Retinal pigment epithelial cell (primary cell): Measurements from ENCODE around the gene TCFL5.

Source experiments
- DNase-seq: peaks from one replicate; pipeline ENCODE4 v3.0.0-alpha.2; 2010; ENCODE audit warnings: low read depth
- H3K4me3 ChIP-seq: 2 replicates; pipeline ENCODE4 v1.5.1; 2011; ENCODE audit warnings: mild to moderate bottlenecking, low read length, control low read depth, moderate library complexity
- TF ChIP-seq, protein P1 (sequence below): conservative IDR thresholded peaks from 2 replicates; pipeline ENCODE4 v1.5.1; 2011; ENCODE audit warnings: low read depth, low read length, control low read depth, inconsistent platforms

Gene TCFL5

DNA sequence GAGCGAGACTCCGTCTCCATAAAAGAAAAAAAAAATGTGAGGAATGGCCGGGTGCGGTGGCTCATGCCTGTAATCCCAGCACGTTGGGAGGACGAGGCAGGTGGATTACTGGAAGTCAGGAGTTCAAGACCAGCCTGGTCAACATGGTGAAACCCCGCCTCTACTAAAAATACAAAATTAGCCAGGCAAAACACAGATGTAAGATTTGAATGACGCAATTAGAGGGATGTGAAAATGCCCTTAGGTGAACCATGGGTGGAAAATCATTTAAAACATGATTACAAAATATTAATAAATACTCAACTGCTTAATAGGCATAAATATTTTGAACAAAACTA lies 23.9 kb downstream of the TCFL5 start:
- TF ChIP-seq, protein P1, sequence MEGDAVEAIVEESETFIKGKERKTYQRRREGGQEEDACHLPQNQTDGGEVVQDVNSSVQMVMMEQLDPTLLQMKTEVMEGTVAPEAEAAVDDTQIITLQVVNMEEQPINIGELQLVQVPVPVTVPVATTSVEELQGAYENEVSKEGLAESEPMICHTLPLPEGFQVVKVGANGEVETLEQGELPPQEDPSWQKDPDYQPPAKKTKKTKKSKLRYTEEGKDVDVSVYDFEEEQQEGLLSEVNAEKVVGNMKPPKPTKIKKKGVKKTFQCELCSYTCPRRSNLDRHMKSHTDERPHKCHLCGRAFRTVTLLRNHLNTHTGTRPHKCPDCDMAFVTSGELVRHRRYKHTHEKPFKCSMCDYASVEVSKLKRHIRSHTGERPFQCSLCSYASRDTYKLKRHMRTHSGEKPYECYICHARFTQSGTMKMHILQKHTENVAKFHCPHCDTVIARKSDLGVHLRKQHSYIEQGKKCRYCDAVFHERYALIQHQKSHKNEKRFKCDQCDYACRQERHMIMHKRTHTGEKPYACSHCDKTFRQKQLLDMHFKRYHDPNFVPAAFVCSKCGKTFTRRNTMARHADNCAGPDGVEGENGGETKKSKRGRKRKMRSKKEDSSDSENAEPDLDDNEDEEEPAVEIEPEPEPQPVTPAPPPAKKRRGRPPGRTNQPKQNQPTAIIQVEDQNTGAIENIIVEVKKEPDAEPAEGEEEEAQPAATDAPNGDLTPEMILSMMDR, result no peak
- no peak overlapping the region for H3K4me3 ChIP-seq
- DNase-seq, result no peak

DNA sequence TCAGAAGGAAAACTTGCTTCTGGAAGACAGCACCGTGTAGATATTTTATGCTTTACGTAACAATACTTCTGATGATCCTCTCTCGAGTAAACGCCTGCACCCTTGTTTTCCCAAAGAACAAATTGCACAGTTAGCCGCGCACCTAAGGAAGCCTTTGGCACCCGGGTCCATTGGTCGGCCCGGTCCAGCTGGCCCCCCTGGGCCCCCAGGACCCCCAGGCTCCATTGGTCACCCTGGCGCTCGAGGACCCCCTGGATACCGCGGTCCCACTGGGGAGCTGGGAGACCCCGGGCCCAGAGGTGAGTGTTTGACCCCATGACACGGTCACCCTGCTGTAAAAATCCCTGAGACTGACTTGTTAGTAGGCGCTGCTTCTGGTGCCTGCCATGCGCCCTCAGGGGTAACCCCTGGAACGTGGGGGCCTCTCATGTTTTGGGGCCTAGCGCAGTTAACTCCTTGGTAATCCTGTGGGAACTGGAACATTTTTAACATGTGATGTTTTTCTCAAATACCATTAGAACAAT lies 24.6 kb downstream of the TCFL5 start:
- TF ChIP-seq, protein P1, result no peak
- no peak for DNase-seq
- H3K4me3 ChIP-seq, result no peak overlapping the region

DNA sequence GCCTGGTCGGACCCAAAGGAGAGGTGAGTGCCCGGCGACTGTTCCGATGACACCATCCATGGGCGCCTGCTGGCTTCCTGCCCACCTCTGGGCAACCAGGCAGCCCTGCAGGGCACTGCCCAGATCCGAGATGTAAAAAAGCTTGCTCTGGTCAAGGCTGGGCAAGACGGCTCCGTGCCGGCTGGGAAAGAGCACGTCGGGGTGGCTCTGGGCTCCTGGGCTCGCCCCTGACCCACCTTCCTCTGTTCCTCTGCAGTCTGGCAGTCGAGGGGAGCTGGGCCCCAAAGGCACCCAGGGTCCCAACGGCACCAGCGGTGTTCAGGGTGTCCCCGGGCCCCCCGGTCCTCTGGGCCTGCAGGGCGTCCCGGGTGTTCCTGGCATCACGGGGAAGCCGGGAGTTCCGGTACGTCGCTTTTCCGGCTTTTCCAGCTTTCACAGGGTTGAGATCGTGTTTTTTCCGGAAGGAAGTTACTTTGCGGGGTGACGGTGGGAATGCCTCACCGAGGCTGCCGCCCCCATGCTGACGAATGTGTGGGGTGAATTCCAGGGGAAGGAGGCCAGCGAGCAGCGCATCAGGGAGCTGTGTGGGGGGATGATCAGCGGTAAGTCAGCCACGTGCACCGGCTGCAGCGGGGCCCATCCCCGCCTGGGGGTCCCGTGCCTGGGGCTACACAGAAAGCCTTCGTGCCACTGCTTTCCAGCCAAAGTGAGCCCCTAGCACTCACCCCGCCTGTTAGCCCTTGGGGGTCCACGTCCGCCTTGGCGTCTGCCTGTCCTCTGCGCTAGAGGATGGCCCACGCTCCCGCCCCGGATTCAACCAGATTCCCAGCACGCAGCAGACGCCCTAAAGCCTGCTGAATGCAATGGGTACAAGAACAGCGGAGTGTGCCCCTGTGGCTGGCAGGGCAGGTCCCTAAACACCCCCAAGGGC lies 25.4 kb downstream of the TCFL5 start:
- H3K4me3 ChIP-seq, result no peak overlapping the region
- TF ChIP-seq, protein P1, result no peak
- DNase-seq, result no peak

DNA sequence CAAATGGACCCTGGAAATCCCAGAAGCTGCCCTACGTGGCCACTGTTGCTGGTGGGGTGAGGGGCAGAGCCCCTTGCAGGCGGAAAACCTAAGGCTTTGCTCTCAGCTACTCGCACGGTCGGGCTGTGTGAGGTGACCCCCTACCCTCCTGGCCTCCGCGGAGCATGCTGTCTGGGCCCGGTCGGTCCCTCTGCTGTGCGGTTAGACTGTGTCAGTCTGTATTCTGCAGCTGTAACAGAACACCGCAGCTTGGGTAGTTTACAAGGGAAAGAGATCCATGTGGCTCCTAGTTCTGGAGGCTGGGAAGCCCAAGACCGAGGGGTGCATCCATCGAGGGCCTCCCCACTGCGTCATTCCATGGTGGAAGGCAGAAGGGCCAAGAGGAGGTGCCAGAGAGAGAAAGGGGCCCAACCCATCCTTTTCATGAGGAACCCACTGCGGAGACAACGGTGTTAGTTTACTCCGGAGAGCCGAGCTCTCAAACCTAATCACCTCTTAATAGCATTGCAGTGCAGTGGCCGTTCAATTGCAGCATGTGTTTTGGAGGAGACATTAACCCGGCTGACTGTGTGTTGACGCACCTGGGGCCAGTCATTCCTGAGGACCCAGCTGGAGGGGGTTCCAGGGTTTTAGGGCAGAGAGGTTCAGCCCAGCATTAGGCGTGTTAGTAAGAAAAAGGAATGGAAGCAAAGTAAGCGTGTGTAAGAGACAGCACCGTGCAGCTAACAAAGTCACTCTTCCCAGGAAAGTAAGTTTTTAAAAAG lies 26.5 kb downstream of the TCFL5 start:
- no peak for DNase-seq
- no peak overlapping the region for H3K4me3 ChIP-seq
- TF ChIP-seq, protein P1, result no peak

DNA sequence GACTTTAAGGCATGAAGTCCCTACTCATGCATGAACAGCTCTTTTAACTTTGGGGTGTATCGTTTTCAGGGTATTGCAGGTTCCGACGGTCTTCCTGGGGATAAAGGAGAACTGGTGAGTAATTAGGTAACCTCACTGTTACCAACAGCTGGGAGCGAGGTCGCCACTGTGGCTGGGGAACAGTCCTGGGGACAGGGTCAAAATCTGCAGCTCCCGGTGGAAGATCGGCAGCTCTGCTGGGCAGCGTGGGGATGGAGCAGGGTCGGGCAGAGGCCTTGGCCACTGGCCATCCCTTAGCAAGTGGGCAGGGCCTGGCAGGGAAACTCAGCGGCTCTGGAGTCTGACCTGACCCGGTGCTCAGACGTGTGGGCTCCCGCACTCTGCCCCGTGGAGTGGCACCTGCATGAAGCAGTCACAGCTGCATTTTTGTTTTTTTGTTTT lies 28.7 kb downstream of the TCFL5 start:
- DNase-seq, result no peak
- no peak overlapping the region for H3K4me3 ChIP-seq
- TF ChIP-seq, protein P1, result no peak

GRCh38 chr20:62832212-62832922 lies 29.3 kb downstream of the TCFL5 start:
- no peak for DNase-seq
- TF ChIP-seq, protein P1, result no peak
- H3K4me3 ChIP-seq, result no peak overlapping the region
